Measurements from ENCODE around the gene CCDC51. TPM values are rescaled to one million over a fixed set of nuclear protein-coding genes. Genes with fewer than 3 reads are reported as not detected.

CCDC51 gene
- total and polyA plus RNA-seq, 2 of the 13 experiments (the other 11 are each of a cell fraction or from before 2014, with no cell fraction given), result 18.1 to 29.4 TPM

DNA sequence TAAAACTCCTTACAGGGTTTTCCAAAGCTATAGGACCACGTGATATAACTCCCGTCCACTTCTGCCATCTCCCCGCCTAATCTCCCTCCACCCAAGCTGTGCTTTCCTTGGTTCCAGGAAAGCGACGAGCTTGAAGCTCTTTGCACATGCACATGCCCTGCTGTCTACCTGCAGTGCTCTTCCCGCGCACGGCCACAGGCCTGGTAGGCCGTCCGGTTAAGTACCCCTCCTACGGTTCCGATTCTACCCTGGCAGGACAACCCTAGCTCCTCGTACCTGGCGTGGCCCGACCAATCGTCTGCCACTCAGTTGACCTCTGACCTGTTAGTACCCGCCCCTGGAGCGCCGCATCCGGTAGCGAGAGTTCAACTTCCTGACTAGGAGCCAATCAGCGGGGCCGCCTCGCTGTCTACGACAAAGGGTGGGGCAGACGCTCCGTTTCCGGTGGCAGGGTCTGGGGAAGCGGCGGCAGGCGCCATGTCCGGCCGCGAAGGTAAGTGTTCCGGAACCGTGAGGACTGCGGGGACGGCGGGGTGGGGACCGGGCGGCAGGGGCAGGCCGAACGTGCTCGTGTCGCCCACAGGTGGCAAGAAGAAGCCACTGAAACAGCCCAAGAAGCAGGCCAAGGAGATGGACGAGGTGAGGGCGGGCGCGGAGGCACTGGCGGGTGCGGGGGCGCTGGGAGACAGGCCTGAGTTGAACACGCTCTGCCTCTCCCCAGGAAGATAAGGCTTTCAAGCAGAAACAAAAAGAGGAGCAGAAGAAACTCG is at the start of gene CCDC51, which contains the start of gene TMA7 (continued):
- TF ChIP-seq, protein P1, sequence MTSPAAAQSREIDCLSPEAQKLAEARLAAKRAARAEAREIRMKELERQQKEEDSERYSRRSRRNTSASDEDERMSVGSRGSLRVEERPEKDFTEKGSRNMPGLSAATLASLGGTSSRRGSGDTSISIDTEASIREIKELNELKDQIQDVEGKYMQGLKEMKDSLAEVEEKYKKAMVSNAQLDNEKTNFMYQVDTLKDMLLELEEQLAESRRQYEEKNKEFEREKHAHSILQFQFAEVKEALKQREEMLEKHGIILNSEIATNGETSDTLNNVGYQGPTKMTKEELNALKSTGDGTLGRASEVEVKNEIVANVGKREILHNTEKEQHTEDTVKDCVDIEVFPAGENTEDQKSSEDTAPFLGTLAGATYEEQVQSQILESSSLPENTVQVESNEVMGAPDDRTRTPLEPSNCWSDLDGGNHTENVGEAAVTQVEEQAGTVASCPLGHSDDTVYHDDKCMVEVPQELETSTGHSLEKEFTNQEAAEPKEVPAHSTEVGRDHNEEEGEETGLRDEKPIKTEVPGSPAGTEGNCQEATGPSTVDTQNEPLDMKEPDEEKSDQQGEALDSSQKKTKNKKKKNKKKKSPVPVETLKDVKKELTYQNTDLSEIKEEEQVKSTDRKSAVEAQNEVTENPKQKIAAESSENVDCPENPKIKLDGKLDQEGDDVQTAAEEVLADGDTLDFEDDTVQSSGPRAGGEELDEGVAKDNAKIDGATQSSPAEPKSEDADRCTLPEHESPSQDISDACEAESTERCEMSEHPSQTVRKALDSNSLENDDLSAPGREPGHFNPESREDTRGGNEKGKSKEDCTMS (CRISPR knock-in tag; conservative IDR thresholded peaks at IDR 0.05), result no peak
- TF ChIP-seq, protein P2, sequence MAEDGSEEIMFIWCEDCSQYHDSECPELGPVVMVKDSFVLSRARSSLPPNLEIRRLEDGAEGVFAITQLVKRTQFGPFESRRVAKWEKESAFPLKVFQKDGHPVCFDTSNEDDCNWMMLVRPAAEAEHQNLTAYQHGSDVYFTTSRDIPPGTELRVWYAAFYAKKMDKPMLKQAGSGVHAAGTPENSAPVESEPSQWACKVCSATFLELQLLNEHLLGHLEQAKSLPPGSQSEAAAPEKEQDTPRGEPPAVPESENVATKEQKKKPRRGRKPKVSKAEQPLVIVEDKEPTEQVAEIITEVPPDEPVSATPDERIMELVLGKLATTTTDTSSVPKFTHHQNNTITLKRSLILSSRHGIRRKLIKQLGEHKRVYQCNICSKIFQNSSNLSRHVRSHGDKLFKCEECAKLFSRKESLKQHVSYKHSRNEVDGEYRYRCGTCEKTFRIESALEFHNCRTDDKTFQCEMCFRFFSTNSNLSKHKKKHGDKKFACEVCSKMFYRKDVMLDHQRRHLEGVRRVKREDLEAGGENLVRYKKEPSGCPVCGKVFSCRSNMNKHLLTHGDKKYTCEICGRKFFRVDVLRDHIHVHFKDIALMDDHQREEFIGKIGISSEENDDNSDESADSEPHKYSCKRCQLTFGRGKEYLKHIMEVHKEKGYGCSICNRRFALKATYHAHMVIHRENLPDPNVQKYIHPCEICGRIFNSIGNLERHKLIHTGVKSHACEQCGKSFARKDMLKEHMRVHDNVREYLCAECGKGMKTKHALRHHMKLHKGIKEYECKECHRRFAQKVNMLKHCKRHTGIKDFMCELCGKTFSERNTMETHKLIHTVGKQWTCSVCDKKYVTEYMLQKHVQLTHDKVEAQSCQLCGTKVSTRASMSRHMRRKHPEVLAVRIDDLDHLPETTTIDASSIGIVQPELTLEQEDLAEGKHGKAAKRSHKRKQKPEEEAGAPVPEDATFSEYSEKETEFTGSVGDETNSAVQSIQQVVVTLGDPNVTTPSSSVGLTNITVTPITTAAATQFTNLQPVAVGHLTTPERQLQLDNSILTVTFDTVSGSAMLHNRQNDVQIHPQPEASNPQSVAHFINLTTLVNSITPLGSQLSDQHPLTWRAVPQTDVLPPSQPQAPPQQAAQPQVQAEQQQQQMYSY (CRISPR knock-in tag; IDR thresholded peaks at IDR 0.05), result peak; percentile 55; the same call in 1 of the 2 replicates
- TF ChIP-seq, protein P3, sequence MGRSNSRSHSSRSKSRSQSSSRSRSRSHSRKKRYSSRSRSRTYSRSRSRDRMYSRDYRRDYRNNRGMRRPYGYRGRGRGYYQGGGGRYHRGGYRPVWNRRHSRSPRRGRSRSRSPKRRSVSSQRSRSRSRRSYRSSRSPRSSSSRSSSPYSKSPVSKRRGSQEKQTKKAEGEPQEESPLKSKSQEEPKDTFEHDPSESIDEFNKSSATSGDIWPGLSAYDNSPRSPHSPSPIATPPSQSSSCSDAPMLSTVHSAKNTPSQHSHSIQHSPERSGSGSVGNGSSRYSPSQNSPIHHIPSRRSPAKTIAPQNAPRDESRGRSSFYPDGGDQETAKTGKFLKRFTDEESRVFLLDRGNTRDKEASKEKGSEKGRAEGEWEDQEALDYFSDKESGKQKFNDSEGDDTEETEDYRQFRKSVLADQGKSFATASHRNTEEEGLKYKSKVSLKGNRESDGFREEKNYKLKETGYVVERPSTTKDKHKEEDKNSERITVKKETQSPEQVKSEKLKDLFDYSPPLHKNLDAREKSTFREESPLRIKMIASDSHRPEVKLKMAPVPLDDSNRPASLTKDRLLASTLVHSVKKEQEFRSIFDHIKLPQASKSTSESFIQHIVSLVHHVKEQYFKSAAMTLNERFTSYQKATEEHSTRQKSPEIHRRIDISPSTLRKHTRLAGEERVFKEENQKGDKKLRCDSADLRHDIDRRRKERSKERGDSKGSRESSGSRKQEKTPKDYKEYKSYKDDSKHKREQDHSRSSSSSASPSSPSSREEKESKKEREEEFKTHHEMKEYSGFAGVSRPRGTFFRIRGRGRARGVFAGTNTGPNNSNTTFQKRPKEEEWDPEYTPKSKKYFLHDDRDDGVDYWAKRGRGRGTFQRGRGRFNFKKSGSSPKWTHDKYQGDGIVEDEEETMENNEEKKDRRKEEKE (IDR thresholded peaks at IDR 0.05), result no peak
- TF ChIP-seq ZNF580 (CRISPR knock-in tag; IDR thresholded peaks at IDR 0.05; ENCODE audit: borderline replicate concordance, low read depth) (peak; percentile 88), NCOA2 (CRISPR knock-in tag; IDR thresholded peaks at IDR 0.05) (peak; percentile 47), NR3C1 (CRISPR knock-in tag; IDR thresholded peaks at IDR 0.05) (no peak), GPBP1L1 (CRISPR knock-in tag; IDR thresholded peaks at IDR 0.05) (no peak), ZNF354B (CRISPR knock-in tag; IDR thresholded peaks at IDR 0.05) (peak; percentile 75; the same call in 1 of the 2 replicates), YY1 (IDR thresholded peaks at IDR 0.05; ENCODE audit: insufficient read depth, insufficient replicate concordance, low read depth, low read length) (peak; percentile 91), ZNF598 (CRISPR knock-in tag; IDR thresholded peaks at IDR 0.05; ENCODE audit: borderline replicate concordance) (0 out of 2 replicates have a peak, but pooled peaks have one; percentile 69), TMF1 (CRISPR knock-in tag; IDR thresholded peaks at IDR 0.05; ENCODE audit: low read depth) (0 out of 2 replicates have a peak, but pooled peaks have one; percentile 32)
- TF ChIP-seq, protein P4, sequence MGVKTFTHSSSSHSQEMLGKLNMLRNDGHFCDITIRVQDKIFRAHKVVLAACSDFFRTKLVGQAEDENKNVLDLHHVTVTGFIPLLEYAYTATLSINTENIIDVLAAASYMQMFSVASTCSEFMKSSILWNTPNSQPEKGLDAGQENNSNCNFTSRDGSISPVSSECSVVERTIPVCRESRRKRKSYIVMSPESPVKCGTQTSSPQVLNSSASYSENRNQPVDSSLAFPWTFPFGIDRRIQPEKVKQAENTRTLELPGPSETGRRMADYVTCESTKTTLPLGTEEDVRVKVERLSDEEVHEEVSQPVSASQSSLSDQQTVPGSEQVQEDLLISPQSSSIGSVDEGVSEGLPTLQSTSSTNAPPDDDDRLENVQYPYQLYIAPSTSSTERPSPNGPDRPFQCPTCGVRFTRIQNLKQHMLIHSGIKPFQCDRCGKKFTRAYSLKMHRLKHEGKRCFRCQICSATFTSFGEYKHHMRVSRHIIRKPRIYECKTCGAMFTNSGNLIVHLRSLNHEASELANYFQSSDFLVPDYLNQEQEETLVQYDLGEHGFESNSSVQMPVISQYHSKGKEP (CRISPR knock-in tag; IDR thresholded peaks at IDR 0.05), result no peak
- TF ChIP-seq, protein P5, sequence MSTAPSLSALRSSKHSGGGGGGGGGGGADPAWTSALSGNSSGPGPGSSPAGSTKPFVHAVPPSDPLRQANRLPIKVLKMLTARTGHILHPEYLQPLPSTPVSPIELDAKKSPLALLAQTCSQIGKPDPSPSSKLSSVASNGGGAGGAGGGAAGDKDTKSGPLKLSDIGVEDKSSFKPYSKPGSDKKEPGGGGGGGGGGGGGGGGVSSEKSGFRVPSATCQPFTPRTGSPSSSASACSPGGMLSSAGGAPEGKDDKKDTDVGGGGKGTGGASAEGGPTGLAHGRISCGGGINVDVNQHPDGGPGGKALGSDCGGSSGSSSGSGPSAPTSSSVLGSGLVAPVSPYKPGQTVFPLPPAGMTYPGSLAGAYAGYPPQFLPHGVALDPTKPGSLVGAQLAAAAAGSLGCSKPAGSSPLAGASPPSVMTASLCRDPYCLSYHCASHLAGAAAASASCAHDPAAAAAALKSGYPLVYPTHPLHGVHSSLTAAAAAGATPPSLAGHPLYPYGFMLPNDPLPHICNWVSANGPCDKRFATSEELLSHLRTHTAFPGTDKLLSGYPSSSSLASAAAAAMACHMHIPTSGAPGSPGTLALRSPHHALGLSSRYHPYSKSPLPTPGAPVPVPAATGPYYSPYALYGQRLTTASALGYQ (CRISPR knock-in tag; IDR thresholded peaks at IDR 0.05), result no peak

Data from HepG2 (cell line).